Right kidney (tissue), 1 donor: ENCODE measurements around the gene TNNT1.
"Not testable (repeated sequence)": the region's sequence is repeated elsewhere in the genome, so short reads cannot be mapped to it uniquely, and the experiment has no call there.

Experiments
- DNase-seq: peaks from one replicate; pipeline ENCODE4 v3.0.0-alpha.2; 2016

Gene TNNT1

GRCh38 chr19:55171440-55171839 is 22.4 kb upstream of the TNNT1 start:
- DNase-seq, result no peak

DNA sequence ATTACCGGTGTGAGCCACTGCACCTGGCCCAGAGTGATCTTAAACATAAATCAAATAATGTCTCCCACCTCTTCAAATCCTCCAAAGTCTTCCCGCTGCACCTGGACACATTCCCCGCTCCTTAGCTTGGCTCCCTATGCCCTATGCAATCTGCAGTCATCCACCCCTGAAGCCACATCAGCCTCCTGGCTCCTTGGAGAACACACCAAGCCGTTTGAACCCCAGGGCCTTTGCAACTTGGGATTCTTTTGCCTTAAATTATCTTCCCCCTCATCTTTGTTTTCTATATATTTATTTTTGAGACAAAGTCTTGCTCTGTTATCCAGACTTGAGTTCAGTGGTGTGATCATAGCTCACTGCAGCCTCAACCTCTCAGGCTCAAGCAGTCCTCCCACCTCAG is 20.1 kb upstream of the TNNT1 start:
- no peak for DNase-seq

- peak; percentile 91 for DNase-seq
Measured at GRCh38 chr19:55166530-55167268, 17.7 kb upstream of the TNNT1 start, which contains the start of gene DNAAF3. DNAAF3 (minus strand) TSS chr19:55166613; CDS start chr19:55166413, 200 bp downstream.

- peak; percentile 83 for DNase-seq
Measured at GRCh38 chr19:55165952-55166529, 17.0 kb upstream of the TNNT1 start.

- no peak for DNase-seq
Measured at GRCh38 chr19:55161571-55162322, 12.7 kb upstream of the TNNT1 start.

DNA sequence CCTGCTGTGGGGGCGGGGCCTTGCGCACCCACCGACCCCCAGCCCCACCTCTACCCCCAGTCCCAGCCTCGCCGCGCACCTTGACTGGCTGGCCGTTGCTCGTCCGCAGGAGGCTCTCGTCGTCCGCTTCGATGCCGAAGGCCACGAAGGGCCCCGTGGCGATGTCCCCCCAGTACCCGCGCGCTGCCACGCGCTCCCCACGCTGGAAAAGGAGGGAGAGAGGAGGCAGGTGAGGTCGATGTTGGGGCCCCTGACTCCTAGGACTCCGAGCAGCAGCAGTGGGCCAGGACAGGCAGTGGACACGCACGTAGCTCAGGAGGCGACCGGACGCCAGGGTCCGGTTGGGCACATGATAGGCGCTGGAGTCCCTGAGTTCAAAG is 12.0 kb upstream of the TNNT1 start:
- no peak for DNase-seq

DNA sequence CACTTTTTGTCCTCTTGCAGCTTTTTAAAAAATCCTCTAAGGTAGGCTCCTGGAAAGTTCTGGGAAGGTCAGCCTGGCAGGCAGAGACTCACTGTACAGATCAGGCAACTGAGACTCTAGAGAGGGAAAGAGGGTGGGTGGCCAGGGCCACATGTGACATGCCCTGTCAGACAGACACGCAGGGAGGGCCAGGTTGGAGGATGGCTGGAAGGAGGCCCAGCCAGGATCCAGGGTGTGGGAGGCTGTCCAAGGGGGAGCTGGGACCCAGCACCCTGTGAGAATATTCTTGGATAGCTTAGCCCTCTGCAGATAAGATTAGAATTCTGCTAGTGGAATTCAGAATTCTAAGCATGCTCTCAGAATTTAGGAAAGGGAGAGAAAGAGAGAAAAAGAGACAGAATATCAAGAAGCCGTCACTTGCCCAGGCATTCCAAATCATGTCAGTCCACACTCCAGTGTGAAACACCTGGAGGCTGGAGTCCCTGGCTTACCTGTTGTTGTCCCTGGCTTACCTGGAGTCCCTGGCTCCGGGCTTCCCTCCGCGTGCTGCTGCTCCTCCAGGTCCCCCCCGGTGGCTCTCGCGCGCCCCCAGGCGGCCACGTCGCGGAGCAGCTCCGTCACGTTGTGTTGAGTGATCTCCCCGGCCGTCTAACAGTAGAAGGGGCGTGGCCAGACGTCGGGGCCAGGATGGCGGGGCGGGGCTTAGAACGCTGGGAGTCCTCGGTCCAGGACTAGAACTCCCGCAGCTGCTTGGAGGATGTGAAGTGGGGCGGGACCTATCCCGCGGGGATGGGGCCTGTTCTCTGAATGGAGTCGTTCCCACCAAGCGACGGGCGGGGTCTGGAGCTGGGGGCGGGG is 11.4 kb upstream of the TNNT1 start:
- peak; percentile 63 for DNase-seq

DNA sequence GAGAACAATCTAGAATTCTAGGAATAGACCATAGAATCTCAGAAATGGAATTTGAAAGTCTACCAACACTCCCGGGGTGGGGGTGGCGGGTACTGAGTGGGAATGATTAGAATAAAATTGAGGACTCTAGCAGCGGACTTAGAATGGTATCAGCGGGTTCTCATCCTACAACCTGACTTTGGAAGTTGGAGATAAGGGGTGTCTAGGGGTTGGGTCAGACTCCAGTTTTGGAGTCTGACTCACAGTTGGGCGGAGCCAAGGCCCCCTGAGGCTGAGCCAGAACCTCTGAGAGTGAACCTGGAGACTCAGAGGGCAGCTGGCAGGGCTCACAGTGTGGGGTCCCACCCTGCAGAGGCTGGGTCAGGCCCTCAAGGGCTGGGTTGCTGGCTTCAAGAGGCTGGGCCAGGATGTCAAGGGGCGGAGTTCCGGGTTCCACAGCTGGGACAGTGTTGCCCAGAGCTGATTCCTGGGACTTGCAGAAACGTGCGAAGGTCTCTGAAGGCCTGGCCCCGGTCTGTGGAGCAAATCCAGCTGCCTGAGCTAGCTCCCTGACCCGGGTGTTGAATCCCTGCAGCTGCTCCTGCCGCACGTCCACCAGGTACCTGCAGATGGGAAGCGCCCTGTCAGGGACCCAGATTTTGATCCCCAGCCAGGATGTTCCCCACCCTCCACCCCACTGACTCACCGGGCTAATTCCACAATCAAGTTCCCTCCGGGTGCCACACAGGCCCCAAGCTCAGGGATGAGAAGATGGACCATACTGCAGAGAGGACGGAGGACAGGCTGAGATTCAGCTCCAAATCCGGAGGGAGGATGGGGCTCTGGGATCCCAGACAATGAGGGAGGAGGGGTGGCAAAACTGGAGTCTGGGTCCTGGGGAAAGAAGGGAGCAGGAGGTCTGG is 10.1 kb upstream of the TNNT1 start:
- no peak for DNase-seq

DNA sequence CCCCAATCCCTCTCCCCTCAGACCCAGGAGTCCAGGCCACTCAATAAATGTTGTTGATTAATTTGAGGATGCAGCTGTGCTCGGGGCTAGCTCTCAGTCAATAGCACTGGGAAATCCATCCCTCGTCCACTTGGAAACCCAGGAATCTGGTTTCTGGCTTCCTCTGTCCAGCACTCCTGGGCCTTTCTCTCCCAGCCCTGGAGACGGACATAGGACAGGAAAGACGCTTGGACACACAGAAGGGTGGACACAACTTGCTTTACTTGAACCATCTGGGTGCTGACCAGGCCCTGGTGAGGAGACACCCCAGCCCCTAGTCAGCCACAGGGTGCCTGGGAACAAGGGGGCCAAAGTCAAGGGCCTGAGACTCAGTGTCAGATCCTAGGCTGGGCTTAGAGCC is 9.4 kb upstream of the TNNT1 start:
- DNase-seq, result no peak

DNA sequence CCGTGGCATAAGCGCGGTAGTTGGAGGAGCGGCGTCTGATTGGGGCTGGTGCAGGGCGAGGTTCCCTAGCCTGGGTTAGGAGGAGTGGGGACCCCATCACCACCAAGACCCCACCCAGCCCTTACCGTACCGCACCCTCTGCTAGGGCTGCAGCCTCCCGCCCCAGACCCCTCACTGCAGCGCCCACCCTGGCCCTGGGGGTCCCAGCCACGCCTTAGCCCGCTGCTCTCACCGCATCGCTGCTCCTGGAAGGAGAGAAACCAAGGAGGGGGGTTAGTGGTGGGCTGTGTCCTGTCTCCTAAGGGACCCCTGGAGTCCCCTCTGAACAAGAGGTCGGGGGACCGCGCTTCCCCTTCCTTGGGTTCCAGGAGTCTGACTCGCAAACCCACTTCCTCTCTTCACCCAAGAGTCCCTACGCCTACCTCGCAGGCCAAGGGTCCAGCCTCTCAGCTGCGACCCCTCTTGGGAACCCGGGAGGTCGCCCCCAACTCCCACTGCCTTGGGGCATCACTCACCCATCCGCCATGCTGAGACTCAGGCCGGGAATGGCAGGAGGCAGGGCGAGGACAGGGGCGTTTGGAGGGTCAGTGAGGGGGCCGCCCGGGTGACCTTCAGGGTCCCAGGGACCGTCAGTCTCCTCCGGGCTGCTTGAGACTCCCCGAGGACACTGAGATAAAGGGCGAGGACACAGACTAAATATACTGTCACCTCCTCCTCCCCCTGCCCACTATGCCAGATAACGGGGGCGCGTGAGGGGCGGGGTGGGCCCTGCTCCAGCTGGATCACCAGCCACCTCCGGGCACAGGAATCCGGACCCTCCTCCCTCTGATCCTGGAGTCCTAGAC is 8.3 kb upstream of the TNNT1 start, which contains the start of gene TNNI3:
Gene TNNI3 (minus strand): TSS at position 669 of the 845 bp plus-strand sequence. CDS start 143 bp downstream, at position 526.
- DNase-seq, result no peak

GRCh38 chr19:55156202-55157063 is 7.4 kb upstream of the TNNT1 start:
- DNase-seq, result peak; percentile 56

DNA sequence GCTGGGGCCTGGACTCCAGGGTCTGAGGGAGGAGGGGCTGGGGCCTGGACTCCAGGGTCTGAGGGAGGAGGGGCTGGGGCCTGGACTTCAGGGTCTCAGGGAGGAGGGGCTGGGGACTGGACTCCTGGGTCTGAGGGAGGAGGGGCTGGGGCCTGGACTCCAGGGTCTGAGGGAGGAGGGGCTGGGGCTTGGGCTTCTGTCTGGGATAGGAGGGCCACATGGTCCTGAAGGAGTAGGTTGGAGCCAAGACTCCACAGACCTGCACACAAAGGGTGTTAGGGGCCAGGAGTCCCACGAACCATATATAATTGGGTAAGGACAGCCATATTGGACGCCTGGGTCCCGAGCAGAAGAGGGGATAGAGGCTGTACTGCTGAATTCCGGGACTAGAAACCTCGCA is 6.8 kb upstream of the TNNT1 start:
- DNase-seq, result not testable (repeated sequence)

DNA sequence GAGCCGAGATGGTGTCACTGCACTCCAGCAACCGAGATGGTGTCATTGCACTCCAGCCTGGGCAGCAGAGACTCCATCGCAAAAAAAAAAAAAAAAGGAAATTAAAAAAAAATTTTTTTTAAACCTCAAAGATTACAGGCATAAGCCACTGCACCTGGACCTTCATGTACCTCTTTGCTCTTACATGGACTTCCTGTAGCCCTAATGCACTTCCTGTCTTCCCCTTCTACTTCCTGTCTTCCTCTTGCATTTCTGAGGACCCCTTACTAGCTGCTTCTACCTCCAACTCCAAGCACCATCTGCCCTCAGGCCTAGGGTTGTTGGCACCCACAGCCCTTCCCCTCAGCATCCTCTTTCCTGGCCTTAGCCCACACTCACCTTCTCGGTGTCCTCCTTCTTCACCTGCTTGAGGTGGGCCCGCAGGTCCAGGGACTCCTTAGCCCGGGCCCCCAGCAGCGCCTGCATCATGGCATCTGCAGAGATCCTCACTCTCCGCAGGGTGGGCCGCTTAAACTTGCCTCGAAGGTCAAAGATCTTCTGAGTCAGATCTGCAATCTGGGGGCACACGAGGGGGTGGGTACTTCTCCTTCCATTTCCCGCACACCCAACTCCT is 4.8 kb upstream of the TNNT1 start:
- no peak for DNase-seq

DNA sequence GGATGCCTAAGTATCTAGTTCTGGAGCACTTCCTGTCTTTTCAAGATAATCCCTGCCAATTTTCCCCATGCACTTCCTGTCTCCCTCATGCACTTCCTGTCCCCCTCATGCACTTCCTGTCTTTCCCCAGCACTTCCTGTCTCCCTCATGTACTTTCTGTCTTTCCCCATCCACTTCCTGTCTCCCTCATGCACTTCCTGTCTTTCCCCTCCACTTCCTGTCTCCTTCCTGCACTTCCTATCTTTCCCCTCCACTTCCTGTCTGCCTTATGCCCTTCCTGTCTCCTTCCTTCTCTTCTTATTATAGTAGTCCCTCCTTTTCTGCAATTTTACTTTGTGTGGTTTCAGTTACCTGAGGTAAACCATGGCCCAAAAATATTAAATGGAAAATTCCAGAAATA is 3.0 kb upstream of the TNNT1 start:
- DNase-seq, result no peak

DNA sequence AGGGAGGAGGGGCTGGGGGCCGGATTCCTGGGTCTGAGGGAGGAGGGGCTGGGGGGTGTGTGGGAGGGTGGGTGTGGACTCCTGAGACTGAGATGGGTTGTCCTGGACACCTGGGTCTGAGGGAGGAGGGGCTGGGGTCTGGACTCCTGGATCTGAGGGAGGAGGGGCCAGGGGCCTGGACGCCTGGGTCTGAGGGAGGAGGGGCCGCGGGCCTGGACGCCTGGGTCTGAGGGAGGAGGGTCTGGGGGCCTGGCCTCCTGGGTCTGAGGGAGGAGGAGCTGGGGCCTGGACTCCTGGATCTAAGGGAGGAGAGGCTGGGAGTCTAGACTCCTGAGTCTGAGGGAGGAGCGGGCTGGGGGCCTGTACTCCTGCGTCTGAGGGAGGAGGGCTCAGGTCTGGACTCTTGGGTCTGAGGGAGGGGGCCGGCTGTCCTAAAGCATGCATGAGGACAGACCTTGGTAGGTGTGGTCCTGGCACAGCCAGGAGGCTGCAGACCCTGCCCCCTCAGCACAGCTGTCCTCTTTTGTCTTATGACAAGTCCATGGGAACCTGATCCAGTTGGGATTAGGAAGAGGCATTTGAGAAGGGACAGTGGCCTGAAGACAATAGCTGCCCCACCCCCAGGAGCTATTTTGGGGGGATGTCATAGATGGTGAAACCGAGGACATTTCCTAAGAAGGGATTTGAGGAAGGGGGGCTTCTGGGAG is 1.3 kb downstream of the TNNT1 start:
- no peak for DNase-seq

DNA sequence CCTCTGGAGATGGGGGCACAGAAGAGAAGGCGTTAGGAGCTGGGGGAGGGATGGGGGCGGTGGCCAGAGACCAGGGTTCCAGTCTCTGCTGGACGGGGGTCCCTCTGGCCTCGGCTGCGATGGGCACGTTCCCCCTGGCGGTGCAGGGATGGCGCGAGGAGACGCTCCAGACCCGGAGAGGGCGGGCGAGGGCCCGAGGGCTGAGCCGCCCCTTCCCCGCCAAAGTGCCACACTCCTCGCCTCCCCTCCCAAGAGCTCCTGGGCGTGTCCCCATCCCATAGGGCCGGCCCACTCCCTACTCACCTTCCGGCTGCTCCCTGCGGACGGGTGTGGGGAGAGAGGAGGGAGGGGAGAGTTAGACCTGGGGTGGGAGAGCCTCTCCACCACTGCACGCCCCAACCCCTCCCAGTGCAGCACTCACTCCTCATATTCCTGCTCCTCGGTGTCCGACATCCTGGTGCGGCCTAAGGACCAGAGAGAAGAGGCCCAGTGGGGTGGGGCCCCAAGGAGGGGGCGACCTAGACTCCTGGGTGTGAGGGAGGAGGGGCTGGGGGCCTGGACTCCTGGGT is 2.2 kb downstream of the TNNT1 start:
- no peak for DNase-seq

GRCh38 chr19:55146078-55146704 is 2.8 kb downstream of the TNNT1 start:
- DNase-seq, result no peak
